ENCODE data around the gene CFAP77. TPM values are rescaled to one million over a fixed set of nuclear protein-coding genes. Genes with fewer than 3 reads are reported as not detected.

The CFAP77 gene
- polyA plus RNA-seq, 3 donors = not detected

GRCh38 chr9:132391449-132391848 lies 18.6 kb upstream of the CFAP77 start:
- Histone ChIP-seq H3K9ac (ENCODE audit: insufficient read depth, low read length, poor library complexity, severe bottlenecking) (no peak overlapping the region), H3K79me2 (ENCODE audit: insufficient read depth, low read length) (no peaks in the 10 kb centered on the region), H4K20me1 (ENCODE audit: insufficient read depth, low read length) (no peaks in the 10 kb centered on the region), H3K4me2 (replicated peaks; ENCODE audit: extremely low read depth, low read length, poor library complexity, severe bottlenecking) (no peak overlapping the region), H3K9me3 (replicated peaks in 1 of 2; ENCODE audit: control insufficient read depth in 1 of 2, insufficient read depth in 1 of 2, low read length in 2 of 2) (no peaks in the 10 kb centered on the region), H3K27me3 (ENCODE audit: control insufficient read depth in 2 of 2, insufficient read depth in 2 of 2, low read length in 2 of 2) (no peaks in the 10 kb centered on the region), H2AFZ (ENCODE audit: insufficient read depth, low read depth, low read length, poor library complexity, severe bottlenecking) (no peak overlapping the region), H3K27ac (ENCODE audit: low read depth in 1 of 2, low read length in 2 of 2) (no peak overlapping the region), H3K4me1 (ENCODE audit: control insufficient read depth in 1 of 2, insufficient read depth in 2 of 2, low read length in 2 of 2) (no peaks in the 10 kb centered on the region), H3K4me3 (replicated peaks in 1 of 3; ENCODE audit: low read depth in 2 of 3, low read length in 3 of 3) (no peak overlapping the region), H3K36me3 (replicated peaks in 1 of 2; ENCODE audit: control insufficient read depth in 1 of 2, insufficient read depth in 2 of 2, low read length in 2 of 2) (peaks cover 90 to 98% of the 10 kb centered on the region in 2 donors)
- Mint-ChIP-seq H3K4me3 (no peak overlapping the region), H3K27me3 (ENCODE audit: low read depth in 3 of 3) (peaks cover 0 to 3% (median 0%) of the 10 kb centered on the region in 3 donors), H3K27ac (no peak overlapping the region), H3K36me3 (peaks cover 80 to 92% of the 10 kb centered on the region in 2 donors), H3K4me1 (no peaks in the 10 kb centered on the region), H3K9me3 (no peaks in the 10 kb centered on the region)
- no peak for TF ChIP-seq CTCF (IDR thresholded peaks at IDR 0.05)
- WGBS (ENCODE audit: insufficient coverage) = 93% methylated on average over 3 of the region's 11 CpGs
- DNase-seq = no peak
- intact Hi-C loops (cut with micrococcal nuclease) = no loop called here

GRCh38 chr9:132395560-132395959 lies 14.5 kb upstream of the CFAP77 start:
- TF ChIP-seq CTCF (IDR thresholded peaks at IDR 0.05) = no peak
- Histone ChIP-seq H3K4me1 (ENCODE audit: control insufficient read depth in 1 of 2, insufficient read depth in 2 of 2, low read length in 2 of 2) (no peaks in the 10 kb centered on the region), H3K27ac (ENCODE audit: low read depth in 1 of 2, low read length in 2 of 2) (no peak overlapping the region), H3K79me2 (ENCODE audit: insufficient read depth, low read length) (no peaks in the 10 kb centered on the region), H3K9me3 (replicated peaks in 1 of 2; ENCODE audit: control insufficient read depth in 1 of 2, insufficient read depth in 1 of 2, low read length in 2 of 2) (no peaks in the 10 kb centered on the region), H4K20me1 (ENCODE audit: insufficient read depth, low read length) (no peaks in the 10 kb centered on the region), H3K36me3 (replicated peaks in 1 of 2; ENCODE audit: control insufficient read depth in 1 of 2, insufficient read depth in 2 of 2, low read length in 2 of 2) (peaks cover 84 to 94% of the 10 kb centered on the region in 2 donors), H3K4me3 (replicated peaks in 1 of 3; ENCODE audit: low read depth in 2 of 3, low read length in 3 of 3) (no peak overlapping the region), H3K4me2 (replicated peaks; ENCODE audit: extremely low read depth, low read length, poor library complexity, severe bottlenecking) (no peak overlapping the region), H2AFZ (ENCODE audit: insufficient read depth, low read depth, low read length, poor library complexity, severe bottlenecking) (no peak overlapping the region), H3K9ac (ENCODE audit: insufficient read depth, low read length, poor library complexity, severe bottlenecking) (no peak overlapping the region), H3K27me3 (ENCODE audit: control insufficient read depth in 2 of 2, insufficient read depth in 2 of 2, low read length in 2 of 2) (no peaks in the 10 kb centered on the region)
- intact Hi-C loops (cut with micrococcal nuclease) = no loop called here
- H3K27ac Mint-ChIP-seq = no peak overlapping the region
- peaks cover 72 to 94% of the 10 kb centered on the region in 2 donors for H3K36me3 Mint-ChIP-seq
- DNase-seq = no peak
- no peak overlapping the region for H3K4me3 Mint-ChIP-seq
- H3K27me3 Mint-ChIP-seq (ENCODE audit: low read depth in 3 of 3) = no peaks in the 10 kb centered on the region
- WGBS (ENCODE audit: insufficient coverage) = 94% methylated on average over 8 of the region's 11 CpGs
- peaks cover 6% of the 10 kb centered on the region for H3K4me1 Mint-ChIP-seq
- H3K9me3 Mint-ChIP-seq = no peaks in the 10 kb centered on the region
